ENCODE results near the gene PTPRT.

DNA sequence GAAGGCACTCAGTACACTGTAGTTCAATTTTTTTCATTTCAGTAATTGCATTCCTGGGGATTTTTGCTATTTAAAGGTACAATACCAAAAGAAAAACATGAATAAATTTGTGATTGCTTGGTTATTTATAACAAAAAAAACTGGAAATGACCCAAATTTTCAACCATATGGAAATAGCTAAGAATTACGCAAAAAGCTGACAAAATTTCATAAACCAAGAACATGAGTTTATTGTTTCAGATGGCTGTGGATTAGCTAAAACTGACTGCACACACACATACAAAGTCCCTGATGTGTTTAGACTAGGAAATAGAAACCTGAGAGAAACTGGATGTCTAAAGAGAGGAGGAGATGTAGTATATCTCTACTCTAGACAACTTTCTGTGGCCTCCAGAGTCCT, 853.1 kb downstream of the PTPRT start:
- TF ChIP-seq CTCF (IDR thresholded peaks at IDR 0.05) (no peak), POLR2A (IDR thresholded peaks at IDR 0.05) (no peak), POLR2AphosphoS5 (IDR thresholded peaks at IDR 0.05) (no peak), EP300 (IDR thresholded peaks at IDR 0.05) (no peak)

Data from gastroesophageal sphincter (tissue), 3 donors.